Gastroesophageal sphincter (tissue), 4 donors: ENCODE data around the gene METTL16. TPM values are rescaled to one million over a fixed set of nuclear protein-coding genes. Genes with fewer than 3 reads are reported as not detected.

Source experiments
- ATAC-seq: fragments of 150-250 bp; one replicate; pipeline ENCODE4 v1.9.1; 2016; ENCODE audit warnings: mild to moderate bottlenecking, moderate library complexity
- H3K27ac ChIP-seq, 4 donors: fragments of 200-600 bp; sonication (generic) in 3 of 4; 1 replicate in 3 of 4; 2 replicates in 1 of 4; pipeline ENCODE4 v1.5.1; 2016 to 2019
- H3K27me3 ChIP-seq: fragments of 200-600 bp; sonication (generic); one replicate; pipeline ENCODE4 v1.5.1; 2019
- H3K36me3 ChIP-seq, 2 donors: fragments of 200-600 bp; sonication (generic); one replicate each; pipeline ENCODE4 v1.5.1; 2019; ENCODE audit warnings: control low read depth in 1 of 2
- H3K4me1 ChIP-seq, 3 donors: fragments of 200-600 bp; sonication (generic); 1 replicate in 2 of 3; 2 replicates in 1 of 3; pipeline ENCODE4 v1.5.1; 2016 to 2019; ENCODE audit warnings: control low read depth in 2 of 3
- H3K4me3 ChIP-seq, 2 donors: fragments of 200-600 bp; sonication (generic); one replicate each; pipeline ENCODE4 v1.5.1; 2019; ENCODE audit warnings: mild to moderate bottlenecking in 1 of 2, moderate library complexity in 1 of 2
- H3K9me3 ChIP-seq, 3 donors: fragments of 200-600 bp; sonication (generic); one replicate each; pipeline ENCODE4 v1.5.1; 2017 to 2019; ENCODE audit warnings: control low read depth in 2 of 3
- EP300 ChIP-seq: sonication (generic); formaldehyde crosslinking; IDR thresholded peaks from one replicate; pipeline ENCODE4 v1.6.1; 2017; ENCODE audit warnings: antibody characterized with exemption, mild to moderate bottlenecking
- POLR2A ChIP-seq, 2 donors: fragments of 450-650 bp; IDR thresholded peaks; one replicate each; pipeline ENCODE4 v1.6.1; 2017; ENCODE audit warnings: antibody characterized with exemption in 2 of 2, mild to moderate bottlenecking in 2 of 2, moderate library complexity in 1 of 2
- POLR2AphosphoS5 ChIP-seq: sonication (generic); formaldehyde crosslinking; IDR thresholded peaks from one replicate; pipeline ENCODE4 v1.6.1; 2017; ENCODE audit warnings: antibody characterized with exemption
- WGBS, 2 donors: methylation state at CpG; one replicate each; pipeline ENCODE4 v1.1.5; 2018; ENCODE audit warnings: low coverage in 1 of 2; 5-methylcytosine and 5-hydroxymethylcytosine counted together
- total RNA-seq, 4 donors: library from RNA; depleted of rRNA; stranded (reverse); fragments of >200 nt; gene quantifications; one replicate each; pipeline ENCODE4 v1.1.0, GENCODE V29; 2016
- TF ChIP-seq, protein P1 (sequence below), 4 experiments: fragments of 200-600 bp in 2 of 4; fragments of 450-650 bp in 2 of 4; sonication (generic) in 1 of 4; IDR thresholded peaks; one replicate each; pipeline ENCODE4 v1.5.1; 2017 to 2019; ENCODE audit warnings: antibody characterized with exemption in 4 of 4, mild to moderate bottlenecking in 2 of 4, moderate library complexity in 2 of 4

The METTL16 gene
- total RNA-seq, 4 donors from 2014 or later = 30.7 to 68.0 (median 58.7) TPM

DNA sequence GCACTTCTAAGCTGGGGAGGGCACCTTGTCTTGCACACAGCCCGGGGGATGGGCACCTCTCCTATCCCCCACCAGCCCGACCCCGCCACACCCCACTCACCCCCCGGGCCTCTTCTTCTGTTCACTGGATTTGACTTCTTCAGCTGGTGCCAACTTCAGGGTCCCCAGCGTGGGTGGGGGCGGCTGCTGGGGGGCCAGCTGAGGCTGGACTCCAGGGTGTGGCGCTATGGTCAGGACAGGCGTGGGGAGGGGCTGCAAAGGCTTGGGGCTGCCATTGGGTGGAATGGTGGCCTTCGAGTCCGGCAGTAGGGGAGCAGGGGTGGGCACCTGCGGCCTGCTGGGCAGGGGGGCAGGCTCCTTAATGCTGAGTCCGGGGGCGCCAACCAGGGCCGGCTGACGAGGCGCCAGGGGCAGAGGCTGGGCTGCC is 116.9 kb downstream of the METTL16 start:
- TF ChIP-seq POLR2A (IDR thresholded peaks at IDR 0.05) = no peak
- TF ChIP-seq, protein P1, sequence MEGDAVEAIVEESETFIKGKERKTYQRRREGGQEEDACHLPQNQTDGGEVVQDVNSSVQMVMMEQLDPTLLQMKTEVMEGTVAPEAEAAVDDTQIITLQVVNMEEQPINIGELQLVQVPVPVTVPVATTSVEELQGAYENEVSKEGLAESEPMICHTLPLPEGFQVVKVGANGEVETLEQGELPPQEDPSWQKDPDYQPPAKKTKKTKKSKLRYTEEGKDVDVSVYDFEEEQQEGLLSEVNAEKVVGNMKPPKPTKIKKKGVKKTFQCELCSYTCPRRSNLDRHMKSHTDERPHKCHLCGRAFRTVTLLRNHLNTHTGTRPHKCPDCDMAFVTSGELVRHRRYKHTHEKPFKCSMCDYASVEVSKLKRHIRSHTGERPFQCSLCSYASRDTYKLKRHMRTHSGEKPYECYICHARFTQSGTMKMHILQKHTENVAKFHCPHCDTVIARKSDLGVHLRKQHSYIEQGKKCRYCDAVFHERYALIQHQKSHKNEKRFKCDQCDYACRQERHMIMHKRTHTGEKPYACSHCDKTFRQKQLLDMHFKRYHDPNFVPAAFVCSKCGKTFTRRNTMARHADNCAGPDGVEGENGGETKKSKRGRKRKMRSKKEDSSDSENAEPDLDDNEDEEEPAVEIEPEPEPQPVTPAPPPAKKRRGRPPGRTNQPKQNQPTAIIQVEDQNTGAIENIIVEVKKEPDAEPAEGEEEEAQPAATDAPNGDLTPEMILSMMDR (IDR thresholded peaks at IDR 0.05) = no peak
- TF ChIP-seq EP300 = no peak
- no peak for TF ChIP-seq POLR2AphosphoS5
- no peaks in the 10 kb centered on the region for H3K9me3 ChIP-seq
- H3K36me3 ChIP-seq = peaks cover 0 to 4% of the 10 kb centered on the region in 2 donors
- no peak for ATAC-seq
- H3K4me1 ChIP-seq = peaks cover 0 to 83% (median 67%) of the 10 kb centered on the region in 3 donors
- peak overlapping the region in 1 of 2 donors; percentile 100 for H3K4me3 ChIP-seq
- WGBS, 2 donors = no CpG with 5 or more reads among the region's 16 CpGs
- H3K27ac ChIP-seq = peak overlapping the region; percentile 97 to 100 (median 100)
- no peaks in the 10 kb centered on the region for H3K27me3 ChIP-seq

- ATAC-seq = no peak
- TF ChIP-seq, protein P1 (IDR thresholded peaks at IDR 0.05) = no peak
- TF ChIP-seq EP300 = no peak
- no peak for TF ChIP-seq POLR2AphosphoS5
- TF ChIP-seq POLR2A (IDR thresholded peaks at IDR 0.05) = no peak
- Histone ChIP-seq H3K4me1 (peaks cover 0 to 87% (median 72%) of the 10 kb centered on the region in 3 donors), H3K36me3 (peaks cover 0 to 4% of the 10 kb centered on the region in 2 donors), H3K9me3 (no peaks in the 10 kb centered on the region), H3K27ac (peak overlapping the region; percentile 97 to 100 (median 100)), H3K27me3 (no peaks in the 10 kb centered on the region), H3K4me3 (peak overlapping the region; percentile 2 to 100)
- 25% methylated on average over 5 of the region's 53 CpGs; no CpG with 5 or more reads in 1 of the 2 donors for WGBS, 2 donors
These were observed 117.5 kb downstream of the METTL16 start for GRCh38 chr17:2393954-2394749.

DNA sequence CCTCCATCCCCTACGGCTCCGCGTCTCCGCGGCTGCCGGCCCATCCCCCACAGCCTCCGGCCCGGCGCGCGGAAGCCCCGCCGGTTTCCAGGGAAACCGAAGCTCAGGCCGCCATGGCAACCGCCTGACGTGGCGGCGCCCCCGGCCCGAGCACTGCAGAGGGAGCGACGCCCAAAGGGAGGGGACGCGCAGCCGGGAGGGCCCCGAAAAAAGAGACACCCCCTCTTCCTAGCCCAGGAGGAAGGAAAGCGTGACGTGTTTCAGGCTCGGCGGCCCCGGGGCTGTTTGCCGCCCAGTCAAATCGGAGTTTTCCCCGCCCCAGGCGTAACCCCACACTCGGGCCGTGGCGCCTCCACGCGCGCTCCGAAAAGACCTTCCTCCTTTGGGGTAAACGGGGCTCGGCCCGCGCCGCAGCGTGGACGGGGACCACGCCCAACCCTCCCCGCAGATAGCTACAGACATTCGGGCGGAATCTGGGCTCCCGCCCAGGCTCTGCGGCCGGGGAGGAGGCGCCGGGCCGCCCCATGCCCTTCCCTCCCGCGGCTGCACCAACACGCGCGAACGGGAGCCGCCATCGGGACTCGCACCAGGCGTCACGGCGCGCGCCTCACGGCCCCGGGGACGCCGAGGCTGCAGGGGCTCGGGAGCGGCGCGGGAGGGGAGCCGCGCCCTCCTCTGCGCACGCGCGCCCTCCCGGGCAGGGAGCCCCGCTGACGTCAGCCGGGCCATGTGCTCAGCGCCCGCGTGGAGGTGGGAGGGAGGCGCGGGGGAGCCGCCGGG is 118.3 kb downstream of the METTL16 start:
- WGBS, 2 donors = no CpG with 5 or more reads among the region's 99 CpGs

DNA sequence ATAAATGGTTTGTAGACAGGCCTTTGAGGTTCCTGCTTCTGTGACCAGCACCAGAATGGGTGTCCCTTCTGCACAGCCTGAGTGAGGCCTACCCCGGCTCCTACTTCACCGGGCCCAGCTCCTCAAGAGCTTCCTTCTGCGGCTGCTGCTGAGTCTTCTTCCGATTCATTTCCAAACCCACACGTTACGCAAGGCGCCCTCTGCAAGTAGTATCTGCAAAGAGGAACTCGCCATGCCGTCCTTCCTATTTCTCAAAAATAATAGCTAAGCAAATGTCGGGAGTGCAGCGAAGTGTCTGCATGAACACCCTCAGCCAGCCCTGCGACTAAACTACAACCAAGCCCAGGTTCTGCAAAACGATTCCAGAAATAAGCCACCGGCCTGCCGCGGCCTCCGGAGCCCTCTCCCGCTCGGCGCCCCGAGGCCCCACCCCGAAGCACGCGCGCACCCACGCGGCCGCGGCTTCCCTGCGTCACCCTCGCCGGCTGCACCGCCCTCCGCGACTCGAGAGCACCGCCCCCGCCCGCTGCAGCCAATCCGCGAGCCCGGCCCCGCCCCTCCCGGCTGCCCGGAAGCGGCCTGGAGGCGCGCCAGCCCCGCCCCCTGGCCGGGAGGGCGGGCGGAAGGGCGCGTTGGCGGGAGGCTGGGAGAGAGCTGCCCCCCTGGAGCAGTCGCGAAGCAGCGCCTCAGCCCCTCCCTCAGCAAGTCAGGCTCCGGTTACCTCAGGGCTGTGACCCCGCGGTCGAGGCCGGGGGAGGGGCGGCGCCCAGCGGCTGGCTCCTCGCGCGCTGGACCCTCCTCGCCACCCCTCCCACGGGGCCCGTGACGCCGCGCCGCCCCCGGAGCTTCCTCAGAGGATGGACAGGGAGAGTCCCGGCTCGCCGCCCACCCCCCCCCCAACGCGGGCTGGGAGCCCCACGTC is 119.2 kb downstream of the METTL16 start:
- peak overlapping the region; percentile 97 to 100 (median 100) for H3K27ac ChIP-seq
- peaks cover 0 to 17% of the 10 kb centered on the region in 2 donors for H3K36me3 ChIP-seq
- H3K9me3 ChIP-seq = no peaks in the 10 kb centered on the region
- H3K27me3 ChIP-seq = no peaks in the 10 kb centered on the region
- TF ChIP-seq POLR2A (IDR thresholded peaks at IDR 0.05) (peak; percentile 62 to 64), EP300 (no peak), POLR2AphosphoS5 (peak; percentile 87)
- TF ChIP-seq, protein P1 (IDR thresholded peaks at IDR 0.05) = no peak
- peak; percentile 76 for ATAC-seq
- H3K4me3 ChIP-seq = peak overlapping the region; percentile 54 to 100
- H3K4me1 ChIP-seq = peaks cover 0 to 87% (median 59%) of the 10 kb centered on the region in 3 donors
- WGBS, 2 donors = 0% methylated on average over 3 of the region's 83 CpGs; no CpG with 5 or more reads in 1 of the 2 donors

More for the DNA sequence above, 118.3 kb downstream of the METTL16 start:
- TF ChIP-seq, protein P1 (IDR thresholded peaks at IDR 0.05) = no peak
- TF ChIP-seq EP300 (peak; percentile 7), POLR2A (IDR thresholded peaks at IDR 0.05) (peak; percentile 47 to 71), POLR2AphosphoS5 (peak; percentile 41)
- Histone ChIP-seq H3K4me1 (peaks cover 0 to 87% (median 68%) of the 10 kb centered on the region in 3 donors), H3K27me3 (no peaks in the 10 kb centered on the region), H3K9me3 (no peaks in the 10 kb centered on the region), H3K27ac (peak overlapping the region; percentile 97 to 100 (median 100)), H3K36me3 (peaks cover 0 to 9% of the 10 kb centered on the region in 2 donors), H3K4me3 (peak overlapping the region; percentile 54 to 100)
- peak; percentile 47 for ATAC-seq
